H1 (cell line): ENCODE data around the gene EDN1.

ENCODE experiments used
- EZH2 ChIP-seq: fragments of 200-600 bp; sonication (generic); IDR thresholded peaks from 2 replicates; pipeline ENCODE4 v1.7.1; 2012; ENCODE audit warnings: low read depth, mild to moderate bottlenecking, moderate library complexity, low read length, inconsistent platforms; ENCODE audit not compliant: severe bottlenecking
- HDAC2 ChIP-seq, 2 experiments: fragments of 300-600 bp in 1 of 2; sonication (generic) in 1 of 2; IDR thresholded peaks; 2 replicates each; pipeline ENCODE4 v1.6.1; 2011 to 2012; ENCODE audit warnings: low read depth in 2 of 2, low read length in 2 of 2, mild to moderate bottlenecking in 2 of 2, moderate library complexity in 2 of 2, borderline replicate concordance in 1 of 2, inconsistent platforms in 1 of 2
- MAFK ChIP-seq: IDR thresholded peaks from 2 replicates; pipeline ENCODE4 v1.6.1; 2012; ENCODE audit warnings: low read depth, mild to moderate bottlenecking, improper control_type of control experiment, low read length
- SIX5 ChIP-seq: IDR thresholded peaks from 2 replicates; pipeline ENCODE4 v1.6.1; 2011; ENCODE audit warnings: mild to moderate bottlenecking, low read depth, low read length
- TF ChIP-seq, protein P1 (sequence below), 3 experiments: IDR thresholded peaks; 1 replicate in 2 of 3; 2 replicates in 1 of 3; pipeline versions ENCODE4 v1.5.1 to v1.6.1; 2011; ENCODE audit warnings: low read length in 3 of 3, mild to moderate bottlenecking in 3 of 3, inconsistent platforms in 2 of 3, low read depth in 1 of 3, moderate library complexity in 1 of 3; ENCODE audit not compliant: insufficient read depth in 1 of 3; ENCODE audit errors: control extremely low read depth in 1 of 3

GRCh38 chr6:12258191-12258590 is 32.0 kb upstream of the EDN1 start:
- TF ChIP-seq SIX5, result no peak
- TF ChIP-seq, protein P1, sequence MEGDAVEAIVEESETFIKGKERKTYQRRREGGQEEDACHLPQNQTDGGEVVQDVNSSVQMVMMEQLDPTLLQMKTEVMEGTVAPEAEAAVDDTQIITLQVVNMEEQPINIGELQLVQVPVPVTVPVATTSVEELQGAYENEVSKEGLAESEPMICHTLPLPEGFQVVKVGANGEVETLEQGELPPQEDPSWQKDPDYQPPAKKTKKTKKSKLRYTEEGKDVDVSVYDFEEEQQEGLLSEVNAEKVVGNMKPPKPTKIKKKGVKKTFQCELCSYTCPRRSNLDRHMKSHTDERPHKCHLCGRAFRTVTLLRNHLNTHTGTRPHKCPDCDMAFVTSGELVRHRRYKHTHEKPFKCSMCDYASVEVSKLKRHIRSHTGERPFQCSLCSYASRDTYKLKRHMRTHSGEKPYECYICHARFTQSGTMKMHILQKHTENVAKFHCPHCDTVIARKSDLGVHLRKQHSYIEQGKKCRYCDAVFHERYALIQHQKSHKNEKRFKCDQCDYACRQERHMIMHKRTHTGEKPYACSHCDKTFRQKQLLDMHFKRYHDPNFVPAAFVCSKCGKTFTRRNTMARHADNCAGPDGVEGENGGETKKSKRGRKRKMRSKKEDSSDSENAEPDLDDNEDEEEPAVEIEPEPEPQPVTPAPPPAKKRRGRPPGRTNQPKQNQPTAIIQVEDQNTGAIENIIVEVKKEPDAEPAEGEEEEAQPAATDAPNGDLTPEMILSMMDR (IDR thresholded peaks at IDR 0.05; ENCODE audit: control extremely low read depth in 1 of 3, insufficient read depth in 1 of 3, low read depth in 1 of 3, low read length in 3 of 3), result no peak
- no peak for TF ChIP-seq HDAC2 (IDR thresholded peaks at IDR 0.05; ENCODE audit: borderline replicate concordance in 1 of 2, low read depth in 2 of 2, low read length in 2 of 2)
- TF ChIP-seq EZH2, result no peak
- TF ChIP-seq MAFK, result no peak
